ENCODE measurements around the gene LRRC37A3.
A peak's percentile ranks its signal among the peaks of the same experiment; 100 is the strongest.
"Not testable (repeated sequence)": the region's sequence is repeated elsewhere in the genome, so short reads cannot be mapped to it uniquely, and the experiment has no call there.

LRRC37A3 gene

GRCh38 chr17:64919289-64920025 is at the start of gene LRRC37A3:
Gene LRRC37A3, minus strand, starts transcription at chr17:64919478. Its CDS starts 22,221 bp downstream, at chr17:64897257.
- peak; percentile 99 for TF ChIP-seq CTCF (IDR thresholded peaks at IDR 0.05; ENCODE audit: extremely low read depth, insufficient read depth, missing control alignments)
- DNase-seq (ENCODE audit: low spot score): peak; percentile 90
- in situ Hi-C loops (cut with MboI; ENCODE audit: low pct_unique_long_range_greater_than_20kb, low sequenced_read_pairs, unreplicated experiment): not testable (repeated sequence)

DNA sequence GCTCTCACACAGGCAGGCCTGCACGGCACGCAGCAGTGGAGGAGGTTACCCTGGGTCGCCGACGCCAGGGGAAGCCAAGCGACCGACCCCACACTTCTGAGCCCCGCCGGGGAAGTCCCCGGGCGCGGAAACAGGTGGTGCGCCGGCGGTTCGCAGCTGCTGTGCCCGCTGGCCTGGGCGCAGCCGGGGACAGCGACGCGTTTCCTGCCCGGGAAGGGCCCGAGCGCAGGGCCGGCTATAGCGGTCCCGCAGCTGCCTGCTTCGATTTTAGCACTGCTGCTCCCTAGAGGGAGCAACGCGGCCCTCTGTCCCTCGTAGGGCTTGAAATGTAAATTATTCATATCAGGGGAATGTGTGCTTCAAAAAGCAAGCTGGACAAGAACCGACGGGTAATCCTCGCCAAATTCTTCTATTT is 46.6 kb upstream of the LRRC37A3 start:
- TF ChIP-seq CTCF (IDR thresholded peaks at IDR 0.05; ENCODE audit: extremely low read depth, insufficient read depth, missing control alignments): peak; percentile 29
- in situ Hi-C loops (cut with MboI; ENCODE audit: low pct_unique_long_range_greater_than_20kb, low sequenced_read_pairs, unreplicated experiment): loop anchor here (25.0 kb wide), 1 partner anchor 221 kb away; no protein-coding TSS in a partner anchor
- DNase-seq (ENCODE audit: low spot score): peak; percentile 62

GRCh38 chr17:64965256-64965872 is 46.1 kb upstream of the LRRC37A3 start:
- not testable (repeated sequence) for DNase-seq (ENCODE audit: low spot score)
- in situ Hi-C loops (cut with MboI; ENCODE audit: low pct_unique_long_range_greater_than_20kb, low sequenced_read_pairs, unreplicated experiment): loop anchor here (25.0 kb wide), 1 partner anchor 222 kb away; no protein-coding TSS in a partner anchor

GRCh38 chr17:64964796-64965195 is 45.5 kb upstream of the LRRC37A3 start:
- TF ChIP-seq CTCF (IDR thresholded peaks at IDR 0.05; ENCODE audit: extremely low read depth, insufficient read depth, missing control alignments): no peak
- in situ Hi-C loops (cut with MboI; ENCODE audit: low pct_unique_long_range_greater_than_20kb, low sequenced_read_pairs, unreplicated experiment): loop anchor here (25.0 kb wide), 1 partner anchor 223 kb away; no protein-coding TSS in a partner anchor
- no peak for DNase-seq (ENCODE audit: low spot score)

DNA sequence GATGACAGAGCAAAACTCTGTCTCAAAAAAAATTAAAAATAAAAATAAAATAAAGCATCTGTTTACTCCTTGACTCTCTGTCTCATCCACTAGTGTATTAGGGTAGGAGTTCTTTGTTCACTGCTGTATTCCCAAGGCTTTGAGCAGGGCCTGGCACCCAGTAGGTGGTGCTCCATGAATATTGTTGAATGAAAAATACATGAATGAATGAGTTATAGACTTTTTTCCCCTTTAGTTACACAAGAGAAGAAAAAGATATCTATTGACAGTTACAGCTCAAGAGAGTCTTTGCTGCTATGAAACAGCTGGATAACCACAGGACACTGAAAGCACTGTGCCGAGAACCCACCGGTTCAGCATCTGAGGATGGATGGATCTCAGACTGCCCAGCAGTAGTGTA is 44.5 kb upstream of the LRRC37A3 start:
- in situ Hi-C loops (cut with MboI; ENCODE audit: low pct_unique_long_range_greater_than_20kb, low sequenced_read_pairs, unreplicated experiment): loop anchor here (25.0 kb wide), 1 partner anchor 223 kb away; no protein-coding TSS in a partner anchor
- not testable (repeated sequence) for DNase-seq (ENCODE audit: low spot score)

DNA sequence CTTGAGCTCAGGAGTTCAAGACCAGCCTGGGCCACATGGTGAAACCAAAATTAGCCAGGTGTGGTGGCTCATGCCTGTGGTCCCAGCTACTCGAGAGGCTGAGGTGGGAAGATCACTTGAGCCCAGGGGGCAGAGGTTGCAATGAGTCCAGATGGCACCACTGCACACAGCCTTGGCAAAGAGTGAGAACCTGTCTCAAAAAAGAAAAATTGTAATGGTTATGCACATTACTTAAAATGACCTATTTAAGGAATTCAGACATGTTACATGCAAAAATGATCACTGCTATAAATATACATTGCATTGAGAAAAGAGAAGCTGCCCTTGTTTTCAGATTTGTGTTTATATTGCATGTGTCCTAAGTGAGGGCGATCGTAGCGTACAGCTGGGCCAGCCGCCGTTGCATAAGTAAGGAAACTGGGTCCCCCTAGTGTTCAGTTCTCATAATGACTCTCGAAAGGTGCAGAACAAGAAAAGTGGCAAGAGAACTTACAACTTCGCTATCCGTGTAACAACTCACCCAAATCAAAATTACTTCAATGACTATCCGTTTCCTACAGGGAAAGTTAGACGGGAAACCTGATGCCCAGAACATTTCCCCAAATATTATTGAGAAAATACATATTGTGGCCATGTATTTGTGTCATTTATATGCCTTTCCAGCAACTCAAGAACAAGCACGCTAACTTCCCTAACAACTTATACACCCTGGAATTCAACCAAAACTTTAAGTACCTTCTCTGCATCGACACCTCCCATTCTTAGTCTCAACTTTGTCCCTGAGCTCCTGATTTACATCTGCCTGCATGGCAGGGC is 42.5 kb upstream of the LRRC37A3 start:
- peak; percentile 55 for TF ChIP-seq CTCF (IDR thresholded peaks at IDR 0.05; ENCODE audit: extremely low read depth, insufficient read depth, missing control alignments)
- not testable (repeated sequence) for DNase-seq (ENCODE audit: low spot score)
- in situ Hi-C loops (cut with MboI; ENCODE audit: low pct_unique_long_range_greater_than_20kb, low sequenced_read_pairs, unreplicated experiment): loop anchor here (25.0 kb wide), 1 partner anchor 226 kb away; no protein-coding TSS in a partner anchor

DNA sequence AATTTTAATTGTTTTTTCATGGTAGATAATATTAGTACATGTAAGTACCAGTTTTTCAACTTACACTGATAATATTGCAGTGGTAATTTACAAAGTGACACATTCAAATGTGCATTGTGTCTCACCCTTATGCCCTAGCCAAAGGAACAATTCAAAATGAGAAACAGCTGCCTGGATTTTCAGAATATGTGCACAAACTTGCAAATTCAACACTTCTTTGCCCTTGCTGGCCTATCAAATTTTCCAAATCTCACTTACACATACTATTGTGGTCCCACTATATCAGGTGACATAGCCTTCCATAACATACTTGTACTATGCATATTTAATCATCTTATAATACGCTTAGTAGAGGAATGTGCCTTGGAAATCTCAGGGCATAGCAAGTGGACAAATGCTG is 32.6 kb upstream of the LRRC37A3 start:
- no peak for TF ChIP-seq CTCF (IDR thresholded peaks at IDR 0.05; ENCODE audit: extremely low read depth, insufficient read depth, missing control alignments)
- in situ Hi-C loops (cut with MboI; ENCODE audit: low pct_unique_long_range_greater_than_20kb, low sequenced_read_pairs, unreplicated experiment): loop anchor here (25.0 kb wide), 1 partner anchor 235 kb away; no protein-coding TSS in a partner anchor
- no peak for DNase-seq (ENCODE audit: low spot score)

Data from GM13977 (cell line).